GM12878 (cell line): Measurements from ENCODE around the gene PSMD12. TPM values are rescaled to one million over a fixed set of nuclear protein-coding genes. Genes with fewer than 3 reads are reported as not detected.

ENCODE experiments used
- ATAC-seq: fragments of 200-7000 bp; cut with Tn5 transposase; 3 replicates; pipeline ENCODE4 v1.9.1; 2020; ENCODE audit warnings: mild to moderate bottlenecking, moderate library complexity
- BruUV-seq: library from RNA; stranded (reverse); fragments of 400-500 nt; replicated peaks from 2 replicates; lab custom pipeline; 2021; lab: Mats Ljungman, UMichigan
- CTCF ChIA-PET: fragments of 300-600 bp; sonication (Branson Sonifier 250); formaldehyde crosslinking; extraction: SDS; loops from one replicate; lab custom pipeline; 2021; ENCODE audit warnings: inconsistent platforms; lab: Yijun Ruan, JAX
- POLR2A ChIA-PET: fragments of 350-600 bp; formaldehyde crosslinking; extraction: SDS; loops from one replicate; lab custom pipeline; 2021; ENCODE audit warnings: inconsistent platforms; lab: Charles Lee
- RAD21 ChIA-PET: fragments of 300-600 bp; sonication (Branson Sonifier 250); formaldehyde crosslinking; loops from one replicate; lab custom pipeline; 2023; ENCODE audit warnings: antibody characterized with exemption; ENCODE audit not compliant: unreplicated experiment; lab: Charles Lee
- SMC1A ChIA-PET: fragments of 300-600 bp; sonication (Branson Sonifier 250); formaldehyde crosslinking; loops from one replicate; lab custom pipeline; 2023; ENCODE audit not compliant: unreplicated experiment, uncharacterized antibody; lab: Charles Lee
- DNase-seq: peaks from one replicate; pipeline ENCODE4 v3.0.0-alpha.2; 2011; ENCODE audit warnings: low read depth, low spot score
- FAIRE-seq: peaks from 3 replicates; lab custom pipeline; 2011; peaks lifted over from hg19 to GRCh38; lab: Jason Lieb, UNC
- H2AFZ ChIP-seq: 2 replicates; pipeline ENCODE4 v1.6.0; 2011; ENCODE audit warnings: low read depth, low read length, control low read depth; ENCODE audit not compliant: control insufficient read depth
- H3K27ac ChIP-seq: 2 replicates; pipeline ENCODE4 v1.5.1; 2011; ENCODE audit warnings: control low read depth; ENCODE audit not compliant: control insufficient read depth, insufficient read depth
- H3K27me3 ChIP-seq, 2 experiments: replicated peaks in 1 of 2; 2 replicates each; pipeline versions ENCODE4 v1.6.0 to v1.6.1; 2011; ENCODE audit warnings: low read length in 1 of 2; ENCODE audit not compliant: control insufficient read depth in 2 of 2, insufficient read depth in 2 of 2
- H3K36me3 ChIP-seq, 2 experiments: 2 replicates each; pipeline ENCODE4 v1.5.1; 2011; ENCODE audit warnings: low read length in 1 of 2; ENCODE audit not compliant: control insufficient read depth in 2 of 2, insufficient read depth in 2 of 2
- H3K4me1 ChIP-seq: 2 replicates; pipeline ENCODE4 v1.6.1; 2011; ENCODE audit warnings: mild to moderate bottlenecking, low read length, moderate library complexity, mixed read lengths; ENCODE audit not compliant: control insufficient read depth, insufficient read depth
- H3K4me2 ChIP-seq: 2 replicates; pipeline ENCODE4 v1.6.0; 2011; ENCODE audit warnings: control low read depth; ENCODE audit not compliant: control insufficient read depth, insufficient read depth
- H3K4me3 ChIP-seq: fragments of 200-600 bp; sonication (generic); 2 replicates; pipeline ENCODE4 v1.5.1; 2016
- H3K79me2 ChIP-seq: 2 replicates; pipeline ENCODE4 v1.6.0; 2011; ENCODE audit warnings: low read length; ENCODE audit not compliant: control insufficient read depth, insufficient read depth
- H3K9ac ChIP-seq: 2 replicates; pipeline ENCODE4 v1.8.0; 2011; ENCODE audit warnings: low read length, control low read depth, mixed read lengths; ENCODE audit not compliant: control insufficient read depth, insufficient read depth
- H3K9me3 ChIP-seq: replicated peaks from 3 replicates; pipeline ENCODE4 v1.5.1; 2011; ENCODE audit warnings: mild to moderate bottlenecking, low read length; ENCODE audit not compliant: control insufficient read depth, insufficient read depth
- H4K20me1 ChIP-seq: 2 replicates; pipeline ENCODE4 v1.6.0; 2011; ENCODE audit not compliant: control insufficient read depth, insufficient read depth
- BACH1 ChIP-seq: fragments of 450-650 bp; IDR thresholded peaks from 2 replicates; pipeline ENCODE4 v1.6.1; 2017; ENCODE audit warnings: mild to moderate bottlenecking, borderline replicate concordance
- CHD2 ChIP-seq: IDR thresholded peaks from 2 replicates; pipeline ENCODE4 v1.6.1; 2011; ENCODE audit warnings: low read depth, low read length, improper control_type of control experiment, borderline replicate concordance
- CREB1 ChIP-seq: IDR thresholded peaks from 2 replicates; pipeline ENCODE4 v1.6.1; 2012; ENCODE audit warnings: low read depth, mild to moderate bottlenecking, inconsistent platforms
- FOXM1 ChIP-seq: IDR thresholded peaks from 2 replicates; pipeline ENCODE4 v1.6.1; 2012; ENCODE audit warnings: low read depth, mild to moderate bottlenecking, inconsistent platforms, low read length, moderate library complexity
- GABPA ChIP-seq: IDR thresholded peaks from 2 replicates; pipeline ENCODE4 v1.6.1; 2014; ENCODE audit warnings: antibody characterized with exemption, low read depth, mild to moderate bottlenecking, inconsistent platforms
- GATAD2B ChIP-seq: fragments of 450-650 bp; conservative IDR thresholded peaks from 2 replicates; pipeline ENCODE4 v1.6.1; 2017; ENCODE audit warnings: low read depth, mild to moderate bottlenecking, moderate library complexity
- HCFC1 ChIP-seq: fragments of 150-350 bp; IDR thresholded peaks from 2 replicates; pipeline ENCODE4 v1.6.1; 2014; ENCODE audit warnings: low read length
- IKZF1 ChIP-seq: fragments of 450-650 bp; conservative IDR thresholded peaks from 2 replicates; pipeline ENCODE4 v1.6.1; 2017; ENCODE audit warnings: antibody characterized with exemption, mild to moderate bottlenecking
- LARP7 ChIP-seq: fragments of 450-650 bp; IDR thresholded peaks from 2 replicates; pipeline ENCODE4 v1.6.1; 2017; ENCODE audit warnings: mild to moderate bottlenecking
- NR2F1 ChIP-seq: fragments of 450-650 bp; conservative IDR thresholded peaks from 2 replicates; pipeline ENCODE4 v1.6.1; 2017; ENCODE audit warnings: mild to moderate bottlenecking
- PAX5 ChIP-seq: IDR thresholded peaks from 2 replicates; pipeline ENCODE4 v1.6.1; 2011; ENCODE audit warnings: low read depth, low read length, borderline replicate concordance
- POLR2A ChIP-seq: IDR thresholded peaks from 2 replicates; pipeline ENCODE4 v1.6.1; 2011; ENCODE audit warnings: low read depth, mild to moderate bottlenecking, low read length
- SIN3A ChIP-seq: IDR thresholded peaks from 2 replicates; pipeline ENCODE4 v1.6.1; 2012; ENCODE audit warnings: low read depth, low read length, improper control_type of control experiment
- USF2 ChIP-seq: IDR thresholded peaks from 2 replicates; pipeline ENCODE4 v1.6.1; 2011; ENCODE audit warnings: low read depth, low read length, improper control_type of control experiment, borderline replicate concordance
- ZNF592 ChIP-seq: fragments of 450-650 bp; IDR thresholded peaks from 2 replicates; pipeline ENCODE4 v1.6.1; 2017; ENCODE audit warnings: mild to moderate bottlenecking, moderate library complexity
- WGBS: methylation state at CpG from one replicate; pipeline ENCODE4 v1.1.6; 2016; ENCODE audit warnings: low lambda C conversion rate; ENCODE audit not compliant: insufficient replicate concordance, insufficient coverage; ENCODE audit errors: missing lambda C conversion rate; 5-methylcytosine and 5-hydroxymethylcytosine counted together
- in situ Hi-C: fragments of 300-500 bp; cut with MboI; formaldehyde crosslinking; loops from 9 replicates; pipeline ENCODE4 v1.14.3; 2018; ENCODE audit warnings: mixed read lengths
- intact Hi-C: fragments of 100-400 bp; cut with micrococcal nuclease; formaldehyde crosslinking; loops from one replicate; pipeline ENCODE4 v1.14.2; 2022; ENCODE audit not compliant: unreplicated experiment
- polyA plus RNA-seq, 11 experiments: library from polyadenylated mRNA; depleted of rRNA in 4 of 11; unstranded in 6 of 11; stranded (reverse) in 5 of 11; fragments of >200 nt; fragmentation: Nextera tagmentation in 4 of 11; fragmentation: Illumina TruSeq in 1 of 11; extraction: Ambion mirVana in 4 of 11; extraction: Trizol in 1 of 11; gene quantifications; 1 replicate in 1 of 11; 2 replicates in 10 of 11; pipeline versions ENCODE4 v1.2.1 to v1.2.3, GENCODE V29; 2011 to 2016; ENCODE audit warnings: inconsistent platforms in 2 of 11, missing spikeins in 2 of 11, low read depth in 1 of 11
- total RNA-seq, 4 experiments: library from RNA; depleted of rRNA in 3 of 4; stranded (reverse); fragments of >200 nt in 3 of 4; fragmentation: Illumina TruSeq in 1 of 4; extraction: Trizol in 1 of 4; gene quantifications; 2 replicates each; pipeline versions ENCODE4 v1.2.1 to v1.2.3, GENCODE V29; 2013 to 2021

Gene PSMD12
- total and polyA plus RNA-seq, 10 of the 15 experiments (the other 5 are each of a cell fraction or from before 2014, with no cell fraction given): 19.8 to 149 (median 47.5) TPM

GRCh38 chr17:67377488-67378453 is 11.4 kb upstream of the PSMD12 start:
- intact Hi-C loops (loop anchor here (1.0 to 10.0 kb wide), 7 partner anchors 98 to 663 kb away; partner anchors contain the start of gene NOL11), in situ Hi-C loops (loop anchor here (5.0 kb wide), 3 partner anchors 225 to 310 kb away; no protein-coding TSS in a partner anchor)
- ATAC-seq (peak; percentile 35), DNase-seq (no peak), FAIRE-seq (no peak)
- Histone ChIP-seq H2AFZ (peak overlapping the region; percentile 81), H3K79me2 (peaks cover 52% of the 10 kb centered on the region), H3K9me3 (no peaks in the 10 kb centered on the region), H3K4me2 (peak overlapping the region; percentile 72), H4K20me1 (no peaks in the 10 kb centered on the region), H3K36me3 (no peaks in the 10 kb centered on the region; a peak in 1 of 4 replicates), H3K27me3 (no peaks in the 10 kb centered on the region), H3K9ac (peak overlapping the region; percentile 85), H3K4me1 (no peaks in the 10 kb centered on the region; the same call in 1 of the 2 replicates), H3K27ac (peak overlapping the region; percentile 87), H3K4me3 (peak overlapping the region; percentile 88)
- SMC1A ChIA-PET: interaction anchor here (0.8 to 6.2 kb wide), 12 partner anchors 11 to 339 kb away, joined by 3 to 100 read pairs (median 8); partner anchors contain the start of gene PSMD12
- RAD21 ChIA-PET: interaction anchor here (0.6 to 8.2 kb wide), 14 partner anchors 11 to 312 kb away, joined by 3 to 74 read pairs (median 8); partner anchors contain the start of gene PSMD12
- BruUV-seq: no TSS peak
- CTCF ChIA-PET: interaction anchor here (1.0 to 19.8 kb wide), 19 partner anchors 11 to 408 kb away, joined by 3 to 291 read pairs (median 14); partner anchors contain the start of gene PSMD12
- POLR2A ChIA-PET: interaction anchor here (0.8 to 1.4 kb wide), 3 partner anchors 11 to 307 kb away, joined by 3 to 7 read pairs (median 3); partner anchors contain the start of gene PSMD12
- WGBS: 1% methylated on average over 49 of the region's 100 CpGs
- TF ChIP-seq GATAD2B: peak; percentile 18
- TF ChIP-seq USF2: no peak
- 0 out of 2 replicates have a peak, but pooled peaks have one; percentile 11 for TF ChIP-seq NR2F1
- TF ChIP-seq CREB1: no peak
- TF ChIP-seq CHD2: no peak
- TF ChIP-seq IKZF1: peak; percentile 8
- TF ChIP-seq PAX5: no peak
- TF ChIP-seq FOXM1: no peak
- no peak for TF ChIP-seq GABPA
- 0 out of 2 replicates have a peak, but pooled peaks have one; percentile 0 for TF ChIP-seq SIN3A
- peak; percentile 79 for TF ChIP-seq LARP7
- TF ChIP-seq BACH1: peak; percentile 54; the same call in 1 of the 2 replicates
- TF ChIP-seq ZNF592: no peak
- peak; percentile 37 for TF ChIP-seq POLR2A
- TF ChIP-seq HCFC1: 0 out of 2 replicates have a peak, but pooled peaks have one; percentile 6
